Measurements from ENCODE around the gene SLC25A36. TPM values are rescaled to one million over a fixed set of nuclear protein-coding genes. Genes with fewer than 3 reads are reported as not detected.
A peak's percentile ranks its signal among the peaks of the same experiment; 100 is the strongest.

The SLC25A36 gene
- total and polyA plus RNA-seq, 2 donors (not counting 3 experiments of a cell fraction or from before 2014, with no cell fraction given) = 17.7 to 38.8 TPM

GRCh38 chr3:140898340-140899180, 43.1 kb upstream of the SLC25A36 start:
- Histone ChIP-seq H3K36me3 (ENCODE audit: control insufficient read depth in 2 of 2, extremely low read depth in 1 of 2, insufficient read depth in 2 of 2, low read length in 2 of 2) (no peaks in the 10 kb centered on the region), H3K4me1 (ENCODE audit: control insufficient read depth, extremely low read depth, insufficient read depth, low read length) (no peaks in the 10 kb centered on the region), H3K79me2 (ENCODE audit: control insufficient read depth, insufficient read depth, low read length) (no peaks in the 10 kb centered on the region), H3K27me3 (ENCODE audit: control insufficient read depth in 2 of 2, insufficient read depth in 2 of 2, low read length in 2 of 2) (no peaks in the 10 kb centered on the region), H3K9me3 (replicated peaks; ENCODE audit: control insufficient read depth, insufficient read depth, low read length) (no peaks in the 10 kb centered on the region), H3K27ac (ENCODE audit: insufficient read depth, low read depth, low read length) (no peak overlapping the region), H3K4me2 (ENCODE audit: insufficient read depth, low read length) (no peak overlapping the region), H2AFZ (ENCODE audit: low read depth, low read length) (no peak overlapping the region), H3K9me1 (replicated peaks; ENCODE audit: control insufficient read depth, extremely low read depth, insufficient read depth, low read length) (no peaks in the 10 kb centered on the region), H3K9ac (replicated peaks; ENCODE audit: extremely low read depth, insufficient read depth, low read length) (no peak overlapping the region), H4K20me1 (replicated peaks; ENCODE audit: control insufficient read depth, extremely low read depth, insufficient read depth, low read length) (no peaks in the 10 kb centered on the region), H3K4me3 (replicated peaks in 1 of 3; ENCODE audit: insufficient read depth in 1 of 3, low read depth in 1 of 3, low read length in 3 of 3) (no peak overlapping the region)
- peak; percentile 60 for FAIRE-seq
- dilution Hi-C loops (cut with MboI; ENCODE audit: extremely low pct_ligation_motif_present, low sequenced_read_pairs) (no loop called here), intact Hi-C loops (cut with micrococcal nuclease) (loop anchor here (1.0 to 2.0 kb wide), 3 partner anchors 74 to 294 kb away; no protein-coding TSS in a partner anchor)
- no peak for TF ChIP-seq GATA2 (IDR thresholded peaks at IDR 0.05; ENCODE audit: insufficient read depth, insufficient read length, low read depth, low read length)
- TF ChIP-seq EZH2 (IDR thresholded peaks at IDR 0.05; ENCODE audit: borderline replicate concordance, low read depth, low read length, severe bottlenecking) = no peak
- no peak for TF ChIP-seq MYC (IDR thresholded peaks at IDR 0.05; ENCODE audit: low read depth, low read length)
- no peak for TF ChIP-seq JUN (IDR thresholded peaks at IDR 0.05; ENCODE audit: borderline replicate concordance, insufficient read depth, insufficient read length, low read depth)
- no peak for TF ChIP-seq POLR2AphosphoS5 (IDR thresholded peaks at IDR 0.05; ENCODE audit: insufficient read depth, low read depth, low read length)
- TF ChIP-seq, protein P1, sequence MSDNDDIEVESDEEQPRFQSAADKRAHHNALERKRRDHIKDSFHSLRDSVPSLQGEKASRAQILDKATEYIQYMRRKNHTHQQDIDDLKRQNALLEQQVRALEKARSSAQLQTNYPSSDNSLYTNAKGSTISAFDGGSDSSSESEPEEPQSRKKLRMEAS (IDR thresholded peaks at IDR 0.05; ENCODE audit: insufficient read depth, insufficient read length) = no peak
- TF ChIP-seq FOS (IDR thresholded peaks at IDR 0.05; ENCODE audit: borderline replicate concordance, insufficient read depth, low read length) = no peak
- peak; percentile 16 to 42 for TF ChIP-seq CTCF (IDR thresholded peaks at IDR 0.05; ENCODE audit: extremely low read depth in 1 of 2, insufficient read depth in 1 of 2, low read depth in 1 of 2, low read length in 2 of 2)
- no peak for TF ChIP-seq POLR2A (IDR thresholded peaks at IDR 0.05; ENCODE audit: low read depth, low read length)
- CTCF ChIA-PET = interaction anchor here (1.0 to 2.4 kb wide), 5 partner anchors 30 to 294 kb away, joined by 3 to 12 read pairs (median 3); no protein-coding TSS in a partner anchor
- POLR2A ChIA-PET = no interaction called here
- BruUV-seq (replicated peaks) = no TSS peak
- peak; percentile 55 for DNase-seq (ENCODE audit: low read depth, low spot score)

All from endothelial cell of umbilical vein (primary cell).